HepG2 (cell line): ENCODE data around the gene CYP27B1. TPM values are rescaled to one million over a fixed set of nuclear protein-coding genes. Genes with fewer than 3 reads are reported as not detected.

Experiments
- CBFB ChIP-seq: sonication (generic); formaldehyde crosslinking; IDR thresholded peaks from 2 replicates; pipeline ENCODE4 v1.4.0; 2020; ENCODE audit warnings: missing genetic modification reagents
- ERF ChIP-seq: IDR thresholded peaks from 2 replicates; pipeline ENCODE4 v1.6.1; 2018; ENCODE audit warnings: missing biosample characterization, missing genetic modification reagents
- HDAC1 ChIP-seq: sonication (generic); formaldehyde crosslinking; IDR thresholded peaks from 2 replicates; pipeline ENCODE4 v1.5.1; 2020; ENCODE audit warnings: mild to moderate bottlenecking, missing genetic modification reagents
- HIVEP1 ChIP-seq: sonication (generic); formaldehyde crosslinking; IDR thresholded peaks from 2 replicates; pipeline ENCODE4 v1.4.0; 2020; ENCODE audit warnings: mild to moderate bottlenecking, missing genetic modification reagents
- KDM3A ChIP-seq: IDR thresholded peaks from 2 replicates; pipeline ENCODE4 v1.6.1; 2018; ENCODE audit warnings: low read depth, missing compliant biosample characterization
- NAIF1 ChIP-seq: sonication (generic); formaldehyde crosslinking; IDR thresholded peaks from 2 replicates; pipeline ENCODE4 v1.5.0; 2020; ENCODE audit warnings: mild to moderate bottlenecking, missing genetic modification reagents, borderline replicate concordance
- PAX8 ChIP-seq: sonication (generic); formaldehyde crosslinking; IDR thresholded peaks from 2 replicates; pipeline ENCODE4 v1.8.0; 2022; ENCODE audit warnings: mild to moderate bottlenecking, missing genetic modification reagents, borderline replicate concordance
- PRPF4 ChIP-seq: fragments of 200-400 bp; formaldehyde crosslinking; IDR thresholded peaks from 2 replicates; pipeline ENCODE4 v1.6.1; 2016; ENCODE audit warnings: low read length, low read depth; ENCODE audit not compliant: poor library complexity, severe bottlenecking
- REXO4 ChIP-seq: sonication (generic); formaldehyde crosslinking; IDR thresholded peaks from 2 replicates; pipeline ENCODE4 v1.8.0; 2022; ENCODE audit warnings: missing genetic modification reagents, mild to moderate bottlenecking, borderline replicate concordance
- SP2 ChIP-seq: sonication (generic); formaldehyde crosslinking; IDR thresholded peaks from 2 replicates; pipeline ENCODE4 v1.5.1; 2020; ENCODE audit warnings: mild to moderate bottlenecking, missing genetic modification reagents
- SPEN ChIP-seq: sonication (generic); formaldehyde crosslinking; IDR thresholded peaks from 2 replicates; pipeline ENCODE4 v1.5.1; 2020; ENCODE audit warnings: low read depth, mild to moderate bottlenecking, missing genetic modification reagents
- ZBTB7A ChIP-seq: sonication (generic); formaldehyde crosslinking; IDR thresholded peaks from 2 replicates; pipeline ENCODE4 v1.8.0; 2022; ENCODE audit warnings: mild to moderate bottlenecking, missing genetic modification reagents
- ZNF143 ChIP-seq: sonication (generic); formaldehyde crosslinking; IDR thresholded peaks from 2 replicates; pipeline ENCODE4 v1.4.0; 2020; ENCODE audit warnings: missing genetic modification reagents
- ZNF30 ChIP-seq: sonication (generic); formaldehyde crosslinking; IDR thresholded peaks from 2 replicates; pipeline ENCODE4 v1.5.0; 2020; ENCODE audit warnings: mild to moderate bottlenecking, missing genetic modification reagents
- ZNF331 ChIP-seq: sonication (generic); formaldehyde crosslinking; IDR thresholded peaks from 2 replicates; pipeline ENCODE4 v1.4.0; 2020; ENCODE audit warnings: missing genetic modification reagents
- ZNF547 ChIP-seq: sonication (generic); formaldehyde crosslinking; IDR thresholded peaks from 2 replicates; pipeline ENCODE4 v1.5.1; 2020; ENCODE audit warnings: mild to moderate bottlenecking, missing genetic modification reagents
- ZNF713 ChIP-seq: sonication (generic); formaldehyde crosslinking; IDR thresholded peaks from 2 replicates; pipeline ENCODE4 v1.4.0; 2020; ENCODE audit warnings: mild to moderate bottlenecking, missing genetic modification reagents
- polyA plus RNA-seq, 8 experiments: library from polyadenylated mRNA; depleted of rRNA in 3 of 8; stranded (reverse) in 7 of 8; unstranded in 1 of 8; fragments of >200 nt; fragmentation: Illumina TruSeq in 4 of 8; extraction: Trizol in 4 of 8; gene quantifications; 2 replicates each; pipeline versions ENCODE4 v1.2.1 to v1.2.3, GENCODE V29; 2011 to 2016; ENCODE audit warnings: low read depth in 4 of 8, missing spikeins in 1 of 8, mixed read lengths in 1 of 8; ENCODE audit not compliant: insufficient read depth in 1 of 8
- total RNA-seq, 5 experiments: library from RNA; depleted of rRNA; stranded (reverse); fragments of >200 nt; fragmentation: Illumina TruSeq; extraction: Trizol; gene quantifications; 2 replicates each; pipeline ENCODE4 v1.2.3, GENCODE V29; 2016; ENCODE audit warnings: low read depth in 1 of 5
- TF ChIP-seq, protein P1 (sequence below): sonication (generic); formaldehyde crosslinking; IDR thresholded peaks from 2 replicates; pipeline ENCODE4 v1.9.0; 2021; ENCODE audit warnings: missing genetic modification reagents, borderline replicate concordance
- TF ChIP-seq, protein P2 (sequence below): sonication (generic); formaldehyde crosslinking; IDR thresholded peaks from 2 replicates; pipeline ENCODE4 v1.4.0; 2020; ENCODE audit warnings: missing genetic modification reagents, borderline replicate concordance
- TF ChIP-seq, protein P3 (sequence below): IDR thresholded peaks from 2 replicates; pipeline ENCODE4 v1.6.1; 2016; ENCODE audit warnings: missing genetic modification reagents, missing compliant biosample characterization
- TF ChIP-seq, protein P4 (sequence below): sonication (generic); formaldehyde crosslinking; IDR thresholded peaks from 2 replicates; pipeline ENCODE4 v1.4.0; 2020; ENCODE audit warnings: missing genetic modification reagents
- TF ChIP-seq, protein P5 (sequence below): IDR thresholded peaks from 2 replicates; pipeline ENCODE4 v1.6.1; 2018; ENCODE audit warnings: missing genetic modification reagents

The CYP27B1 gene
- total and polyA plus RNA-seq, 2 of the 13 experiments (the other 11 are each of a cell fraction or from before 2014, with no cell fraction given) = 2.3 to 3.0 TPM

DNA sequence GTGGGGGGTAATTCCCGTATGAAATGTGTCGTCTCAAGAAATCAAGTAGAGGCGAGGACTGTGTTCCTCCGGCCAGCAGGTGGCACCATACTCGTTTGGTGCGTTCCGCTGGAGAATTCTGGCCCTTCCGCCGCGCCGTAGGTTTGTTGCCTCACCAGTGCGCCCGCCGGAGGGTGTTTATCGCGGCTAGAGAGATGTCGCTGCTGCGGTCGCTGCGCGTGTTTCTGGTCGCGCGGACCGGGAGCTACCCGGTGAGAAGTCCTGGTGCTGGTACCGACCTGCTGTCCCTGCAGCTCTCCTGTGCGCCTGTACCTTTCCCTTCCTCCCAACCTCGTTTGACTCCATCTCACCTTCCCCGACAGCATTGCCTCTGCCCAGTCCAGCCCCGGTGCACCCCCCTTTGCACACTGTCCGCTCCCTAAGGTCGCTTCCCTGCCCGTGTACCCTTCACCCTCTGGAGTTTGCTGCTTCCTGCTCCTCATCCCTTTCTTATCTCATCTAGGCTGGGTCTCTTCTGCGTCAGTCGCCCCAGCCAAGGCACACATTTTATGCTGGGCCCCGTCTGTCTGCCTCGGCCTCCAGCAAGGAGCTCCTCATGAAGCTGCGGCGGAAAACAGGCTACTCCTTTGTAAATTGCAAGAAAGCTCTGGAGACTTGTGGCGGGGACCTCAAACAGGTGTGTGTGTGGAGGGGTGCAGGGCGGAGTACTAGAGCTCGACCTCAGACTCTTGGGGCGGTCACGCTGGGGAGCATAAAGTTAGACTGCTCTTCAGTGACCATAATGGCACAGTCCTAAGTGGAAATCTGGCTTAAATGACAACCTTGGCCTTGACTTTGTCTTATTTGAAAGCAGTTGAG is 16.0 kb upstream of the CYP27B1 start, which contains the start of gene TSFM (continued):
- TF ChIP-seq, protein P1, sequence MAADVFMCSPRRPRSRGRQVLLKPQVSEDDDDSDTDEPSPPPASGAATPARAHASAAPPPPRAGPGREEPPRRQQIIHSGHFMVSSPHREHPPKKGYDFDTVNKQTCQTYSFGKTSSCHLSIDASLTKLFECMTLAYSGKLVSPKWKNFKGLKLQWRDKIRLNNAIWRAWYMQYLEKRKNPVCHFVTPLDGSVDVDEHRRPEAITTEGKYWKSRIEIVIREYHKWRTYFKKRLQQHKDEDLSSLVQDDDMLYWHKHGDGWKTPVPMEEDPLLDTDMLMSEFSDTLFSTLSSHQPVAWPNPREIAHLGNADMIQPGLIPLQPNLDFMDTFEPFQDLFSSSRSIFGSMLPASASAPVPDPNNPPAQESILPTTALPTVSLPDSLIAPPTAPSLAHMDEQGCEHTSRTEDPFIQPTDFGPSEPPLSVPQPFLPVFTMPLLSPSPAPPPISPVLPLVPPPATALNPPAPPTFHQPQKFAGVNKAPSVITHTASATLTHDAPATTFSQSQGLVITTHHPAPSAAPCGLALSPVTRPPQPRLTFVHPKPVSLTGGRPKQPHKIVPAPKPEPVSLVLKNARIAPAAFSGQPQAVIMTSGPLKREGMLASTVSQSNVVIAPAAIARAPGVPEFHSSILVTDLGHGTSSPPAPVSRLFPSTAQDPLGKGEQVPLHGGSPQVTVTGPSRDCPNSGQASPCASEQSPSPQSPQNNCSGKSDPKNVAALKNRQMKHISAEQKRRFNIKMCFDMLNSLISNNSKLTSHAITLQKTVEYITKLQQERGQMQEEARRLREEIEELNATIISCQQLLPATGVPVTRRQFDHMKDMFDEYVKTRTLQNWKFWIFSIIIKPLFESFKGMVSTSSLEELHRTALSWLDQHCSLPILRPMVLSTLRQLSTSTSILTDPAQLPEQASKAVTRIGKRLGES (CRISPR knock-in tag) = no peak
- TF ChIP-seq SPEN (CRISPR knock-in tag) (peak; percentile 98), PRPF4 (no peak), ZBTB7A (CRISPR knock-in tag) (0 out of 2 replicates have a peak, but pooled peaks have one; percentile 39), ZNF143 (CRISPR knock-in tag) (peak; percentile 69), ZNF331 (CRISPR knock-in tag) (peak; percentile 94), SP2 (CRISPR knock-in tag) (0 out of 2 replicates have a peak, but pooled peaks have one; percentile 43), KDM3A (CRISPR knock-in tag) (peak; percentile 87), ZNF30 (CRISPR knock-in tag) (0 out of 2 replicates have a peak, but pooled peaks have one; percentile 63), ZNF713 (peak; percentile 51; the same call in 1 of the 2 replicates), REXO4 (CRISPR knock-in tag) (0 out of 2 replicates have a peak, but pooled peaks have one; percentile 23), HIVEP1 (peak; percentile 86), ZNF547 (0 out of 2 replicates have a peak, but pooled peaks have one; percentile 34), NAIF1 (CRISPR knock-in tag) (peak; percentile 81), PAX8 (no peak), ERF (CRISPR knock-in tag) (peak; percentile 95), CBFB (CRISPR knock-in tag) (peak; percentile 85), HDAC1 (CRISPR knock-in tag) (peak; percentile 97)
- TF ChIP-seq, protein P2, sequence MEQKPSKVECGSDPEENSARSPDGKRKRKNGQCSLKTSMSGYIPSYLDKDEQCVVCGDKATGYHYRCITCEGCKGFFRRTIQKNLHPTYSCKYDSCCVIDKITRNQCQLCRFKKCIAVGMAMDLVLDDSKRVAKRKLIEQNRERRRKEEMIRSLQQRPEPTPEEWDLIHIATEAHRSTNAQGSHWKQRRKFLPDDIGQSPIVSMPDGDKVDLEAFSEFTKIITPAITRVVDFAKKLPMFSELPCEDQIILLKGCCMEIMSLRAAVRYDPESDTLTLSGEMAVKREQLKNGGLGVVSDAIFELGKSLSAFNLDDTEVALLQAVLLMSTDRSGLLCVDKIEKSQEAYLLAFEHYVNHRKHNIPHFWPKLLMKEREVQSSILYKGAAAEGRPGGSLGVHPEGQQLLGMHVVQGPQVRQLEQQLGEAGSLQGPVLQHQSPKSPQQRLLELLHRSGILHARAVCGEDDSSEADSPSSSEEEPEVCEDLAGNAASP (CRISPR knock-in tag) = peak; percentile 57; the same call in 1 of the 2 replicates
- TF ChIP-seq, protein P3, sequence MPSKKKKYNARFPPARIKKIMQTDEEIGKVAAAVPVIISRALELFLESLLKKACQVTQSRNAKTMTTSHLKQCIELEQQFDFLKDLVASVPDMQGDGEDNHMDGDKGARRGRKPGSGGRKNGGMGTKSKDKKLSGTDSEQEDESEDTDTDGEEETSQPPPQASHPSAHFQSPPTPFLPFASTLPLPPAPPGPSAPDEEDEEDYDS (CRISPR knock-in tag) = peak; percentile 64
- TF ChIP-seq, protein P4, sequence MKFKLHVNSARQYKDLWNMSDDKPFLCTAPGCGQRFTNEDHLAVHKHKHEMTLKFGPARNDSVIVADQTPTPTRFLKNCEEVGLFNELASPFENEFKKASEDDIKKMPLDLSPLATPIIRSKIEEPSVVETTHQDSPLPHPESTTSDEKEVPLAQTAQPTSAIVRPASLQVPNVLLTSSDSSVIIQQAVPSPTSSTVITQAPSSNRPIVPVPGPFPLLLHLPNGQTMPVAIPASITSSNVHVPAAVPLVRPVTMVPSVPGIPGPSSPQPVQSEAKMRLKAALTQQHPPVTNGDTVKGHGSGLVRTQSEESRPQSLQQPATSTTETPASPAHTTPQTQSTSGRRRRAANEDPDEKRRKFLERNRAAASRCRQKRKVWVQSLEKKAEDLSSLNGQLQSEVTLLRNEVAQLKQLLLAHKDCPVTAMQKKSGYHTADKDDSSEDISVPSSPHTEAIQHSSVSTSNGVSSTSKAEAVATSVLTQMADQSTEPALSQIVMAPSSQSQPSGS (CRISPR knock-in tag) = peak; percentile 85
- TF ChIP-seq, protein P5, sequence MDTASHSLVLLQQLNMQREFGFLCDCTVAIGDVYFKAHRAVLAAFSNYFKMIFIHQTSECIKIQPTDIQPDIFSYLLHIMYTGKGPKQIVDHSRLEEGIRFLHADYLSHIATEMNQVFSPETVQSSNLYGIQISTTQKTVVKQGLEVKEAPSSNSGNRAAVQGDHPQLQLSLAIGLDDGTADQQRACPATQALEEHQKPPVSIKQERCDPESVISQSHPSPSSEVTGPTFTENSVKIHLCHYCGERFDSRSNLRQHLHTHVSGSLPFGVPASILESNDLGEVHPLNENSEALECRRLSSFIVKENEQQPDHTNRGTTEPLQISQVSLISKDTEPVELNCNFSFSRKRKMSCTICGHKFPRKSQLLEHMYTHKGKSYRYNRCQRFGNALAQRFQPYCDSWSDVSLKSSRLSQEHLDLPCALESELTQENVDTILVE (CRISPR knock-in tag) = peak; percentile 87
